Epidermal melanocyte (primary cell): Measurements from ENCODE around the gene TMC3.
A peak's percentile ranks its signal among the peaks of the same experiment; 100 is the strongest.

Experiments
- DNase-seq: peaks from one replicate; pipeline ENCODE4 v3.0.0; 2011; ENCODE audit warnings: low spot score; ENCODE audit not compliant: insufficient read length

The TMC3 gene

DNA sequence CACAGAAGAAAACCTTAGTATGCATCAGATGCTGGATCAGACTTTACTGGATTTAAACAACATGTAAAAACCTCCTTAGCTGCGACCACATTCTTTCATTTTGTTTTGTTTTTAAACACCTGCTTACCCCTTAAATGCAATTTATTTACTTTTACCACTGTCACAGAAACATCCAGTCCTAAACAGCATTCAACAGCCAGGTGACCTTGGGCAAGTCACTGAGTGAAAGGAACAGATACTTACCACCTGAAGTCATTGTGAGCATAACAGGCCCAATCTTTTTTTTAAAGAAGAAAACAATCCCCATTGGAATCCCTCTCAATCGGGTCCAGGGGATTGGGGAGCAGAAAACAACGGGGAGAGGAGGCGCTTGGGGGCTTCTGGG is 50.5 kb downstream of the TMC3 start:
- DNase-seq = no peak

DNA sequence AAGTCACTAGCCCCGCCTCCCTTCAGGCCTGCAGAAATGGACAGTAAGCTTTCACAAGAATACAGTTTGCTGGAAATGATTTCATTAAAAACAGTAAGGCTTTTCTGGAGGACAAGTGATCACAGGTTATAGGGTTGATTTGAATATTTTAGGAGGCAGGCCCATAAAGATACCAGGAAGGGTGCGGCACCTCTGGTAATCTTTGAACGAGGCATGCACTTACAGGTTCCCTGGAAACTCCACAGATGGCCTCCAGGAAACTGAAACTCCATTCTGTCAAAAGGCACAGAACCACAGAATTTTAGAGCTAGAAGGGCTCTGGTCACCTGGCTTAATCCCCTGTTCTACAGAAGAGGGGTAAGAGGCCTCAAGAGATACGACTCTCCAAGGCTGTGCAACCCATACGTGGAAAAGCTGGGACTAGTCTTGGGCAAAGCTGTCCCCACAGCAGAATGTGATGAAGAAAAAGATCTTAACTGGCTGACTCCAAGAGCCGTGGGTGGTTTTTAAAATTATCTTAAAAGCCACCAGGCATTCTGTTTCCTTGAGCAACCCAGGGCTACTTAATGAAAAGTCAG is 51.2 kb downstream of the TMC3 start:
- no peak for DNase-seq

DNA sequence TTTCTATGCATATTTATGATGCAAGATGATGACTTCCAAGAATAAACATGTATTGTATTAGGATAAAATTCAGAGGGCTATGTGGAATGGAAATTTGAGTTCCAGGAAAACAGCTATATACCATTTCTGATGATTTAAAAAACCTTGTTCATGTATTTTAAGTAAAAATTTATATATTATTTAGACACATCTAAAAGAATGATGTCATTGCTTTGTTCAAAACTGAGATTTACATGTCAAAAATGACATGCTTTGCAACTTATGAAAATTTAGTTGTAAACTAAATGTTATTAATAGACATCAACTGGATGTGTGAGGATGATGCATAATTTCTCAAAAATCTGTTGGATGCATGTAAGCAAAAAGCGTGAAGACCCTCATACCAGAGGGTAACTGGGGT is 52.3 kb downstream of the TMC3 start:
- no peak for DNase-seq

DNA sequence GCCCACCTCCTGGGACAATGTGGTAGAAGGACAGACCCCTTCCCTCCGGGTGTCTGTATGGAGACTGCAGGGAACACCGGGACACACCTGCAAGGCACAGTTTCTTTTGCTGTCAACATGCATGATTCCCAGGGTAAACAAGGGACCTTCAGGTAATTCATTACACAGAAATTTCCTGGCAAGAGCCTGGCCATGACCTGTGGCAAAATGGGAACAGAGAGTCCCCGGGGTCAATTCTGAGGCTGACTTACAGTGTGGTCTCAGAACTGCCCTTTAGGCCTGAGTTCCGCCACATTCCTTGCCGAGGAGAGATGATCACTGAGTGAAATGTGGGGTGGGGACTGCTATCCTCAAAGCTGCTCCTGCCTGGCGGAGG is 56.4 kb downstream of the TMC3 start:
- DNase-seq = no peak

DNA sequence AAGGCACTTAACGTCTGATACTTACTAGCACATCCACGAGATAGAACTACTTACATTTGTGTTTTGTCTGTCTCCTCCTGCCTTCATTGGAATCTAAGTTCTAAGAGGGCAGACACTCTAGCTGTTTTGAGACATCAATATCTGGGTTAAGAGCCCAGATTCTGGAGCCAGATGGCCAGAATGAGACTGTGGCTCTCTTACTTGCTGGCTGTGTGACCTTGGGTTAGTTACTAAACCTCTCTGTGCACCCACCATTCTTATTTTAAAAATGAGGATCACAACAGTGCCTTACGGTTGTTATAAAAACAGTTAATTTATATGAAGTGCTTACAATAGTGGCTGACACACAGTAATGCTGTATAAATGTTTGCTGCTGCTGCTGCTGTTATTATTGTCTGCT is 57.7 kb downstream of the TMC3 start:
- no peak for DNase-seq

DNA sequence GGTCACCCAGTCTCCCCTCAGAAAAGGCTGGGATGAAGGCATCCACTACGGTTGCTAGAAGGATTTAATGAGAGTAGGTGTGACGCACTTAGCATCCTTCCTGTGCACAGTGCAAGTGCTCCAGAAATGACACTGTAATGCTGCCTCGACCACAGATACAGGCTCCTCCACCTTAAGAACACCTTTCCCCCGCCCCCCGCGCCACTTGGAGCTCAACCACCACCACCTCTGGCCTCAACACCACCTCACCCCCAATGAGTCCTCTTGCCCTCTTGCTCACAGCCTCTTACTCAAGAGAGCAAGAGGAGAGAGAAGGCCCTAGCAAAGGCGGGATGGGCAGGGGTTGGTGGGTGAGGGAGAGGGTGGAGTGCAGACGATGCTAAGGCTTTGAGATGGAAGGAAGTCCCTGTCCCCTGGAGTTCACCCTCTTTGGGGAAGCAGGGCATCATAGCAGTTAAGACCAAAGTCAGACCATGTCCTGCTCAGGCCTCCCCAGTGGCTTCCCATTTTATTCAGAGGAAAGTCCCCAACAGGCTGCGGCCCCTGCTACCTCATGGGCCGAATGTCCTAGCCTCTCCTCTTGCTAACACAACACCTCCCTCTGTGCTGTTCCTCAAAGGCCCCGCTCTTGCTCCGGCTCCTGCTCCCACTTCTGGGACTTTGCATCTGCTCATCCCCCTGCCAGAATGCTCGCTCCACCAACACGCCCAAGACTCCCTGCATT is 58.4 kb downstream of the TMC3 start:
- DNase-seq = no peak

DNA sequence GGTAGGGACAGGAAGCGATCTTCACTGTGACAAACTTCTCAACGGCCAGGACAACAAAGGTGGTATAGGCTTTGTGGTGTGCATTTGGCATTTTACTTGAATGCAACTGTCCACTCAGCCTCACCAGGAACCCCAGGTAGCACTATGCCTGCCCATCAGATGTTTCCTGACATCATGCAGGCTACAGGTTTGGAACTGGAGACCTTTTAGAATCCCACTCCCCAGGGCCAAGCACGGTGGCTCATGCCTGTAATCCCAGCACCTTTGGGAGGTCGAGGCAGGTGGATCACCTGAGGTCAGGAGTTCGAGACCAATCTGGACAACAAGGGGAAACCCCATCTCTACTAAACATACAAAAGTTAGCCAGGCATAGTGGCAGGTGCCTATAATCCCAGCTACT is 59.6 kb downstream of the TMC3 start:
- DNase-seq = no peak

DNA sequence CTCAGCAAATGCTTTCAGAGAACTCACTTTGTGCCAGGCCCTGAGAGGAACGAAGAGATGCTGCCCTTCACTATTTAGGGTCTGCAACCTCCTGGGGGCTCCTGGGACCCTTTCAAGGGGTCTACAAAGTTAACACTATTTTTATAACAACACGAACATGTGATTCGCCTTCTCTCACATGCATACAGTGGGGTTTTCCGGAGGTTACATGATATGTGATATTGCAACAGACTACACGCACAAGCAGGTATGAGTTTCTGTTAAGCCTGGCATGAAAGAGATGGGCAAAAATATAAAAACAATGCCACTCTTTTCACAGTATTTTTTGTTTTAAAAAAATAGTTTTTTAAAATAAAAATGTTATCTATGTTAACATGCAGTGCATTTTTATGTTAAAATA is 60.3 kb downstream of the TMC3 start:
- no peak for DNase-seq

DNA sequence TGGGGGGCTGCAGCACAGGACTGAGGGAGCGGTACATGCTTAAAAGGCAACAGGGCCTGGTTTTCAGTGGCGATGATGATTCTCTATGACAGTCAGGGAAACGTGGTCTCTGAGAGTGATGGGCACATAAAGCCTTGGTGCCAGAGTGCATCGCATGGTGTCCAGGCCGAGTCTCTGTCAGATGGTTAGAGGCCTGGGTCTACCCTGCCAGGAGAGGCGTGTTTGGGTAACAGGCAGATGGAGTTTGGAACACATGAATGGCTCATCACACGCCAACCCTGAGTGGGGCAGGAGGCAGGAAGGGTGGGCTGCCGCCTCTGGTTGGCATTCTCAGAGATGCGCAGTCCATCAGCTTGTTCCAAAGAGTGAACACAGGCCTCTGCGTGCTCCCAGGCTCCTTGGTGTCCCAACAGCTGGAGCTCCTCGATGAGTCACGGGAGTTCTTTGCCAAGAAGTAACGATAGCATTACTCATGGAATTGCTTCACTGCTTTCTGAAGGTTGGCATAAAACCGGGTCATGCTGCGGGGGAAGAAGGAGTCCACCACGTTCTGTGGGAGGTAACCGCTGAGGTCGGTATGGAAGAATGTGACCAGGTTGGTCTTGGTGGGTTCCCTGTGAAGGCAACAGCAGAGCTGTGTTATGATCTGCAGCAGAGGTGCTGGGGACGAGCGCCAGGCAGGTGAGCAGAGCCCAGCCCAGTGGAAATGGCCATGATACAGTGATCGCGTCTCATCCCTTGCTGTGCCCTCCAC is 61.0 kb downstream of the TMC3 start:
- DNase-seq = peak; percentile 79

DNA sequence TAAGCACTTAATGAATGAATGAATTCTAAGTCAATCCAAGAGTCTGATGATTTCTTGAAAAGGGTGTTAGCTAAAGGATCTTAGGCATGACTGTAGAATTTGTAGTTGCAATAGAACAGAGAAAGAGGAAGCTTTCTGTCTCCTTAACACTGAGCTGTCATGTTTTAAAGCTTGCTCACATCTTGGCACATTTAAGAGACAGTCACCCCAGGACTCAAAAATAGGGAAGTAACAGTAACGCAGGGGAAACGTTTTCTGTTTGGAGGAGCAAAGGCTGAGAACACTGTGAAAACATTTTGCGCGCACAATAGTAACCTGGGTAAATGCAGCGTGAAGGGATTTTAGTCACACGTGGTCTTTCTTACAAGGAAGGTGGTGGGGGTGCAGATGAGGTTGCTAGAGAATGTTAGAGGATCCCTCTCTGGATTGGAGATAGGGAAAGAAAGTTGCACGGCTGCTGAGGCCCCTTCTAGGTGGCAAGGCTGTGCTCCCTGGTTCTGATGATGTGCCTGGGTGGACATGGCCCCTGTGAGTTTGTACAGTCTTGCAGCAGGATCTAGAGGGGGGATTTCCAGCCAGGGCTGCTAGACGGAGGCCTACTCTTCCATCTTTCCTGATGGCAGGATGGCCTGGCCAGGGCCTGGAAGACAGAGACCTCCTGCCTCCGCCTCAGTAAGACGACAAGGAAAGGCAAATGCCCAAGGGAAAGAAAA is 62.1 kb downstream of the TMC3 start:
- no peak for DNase-seq

DNA sequence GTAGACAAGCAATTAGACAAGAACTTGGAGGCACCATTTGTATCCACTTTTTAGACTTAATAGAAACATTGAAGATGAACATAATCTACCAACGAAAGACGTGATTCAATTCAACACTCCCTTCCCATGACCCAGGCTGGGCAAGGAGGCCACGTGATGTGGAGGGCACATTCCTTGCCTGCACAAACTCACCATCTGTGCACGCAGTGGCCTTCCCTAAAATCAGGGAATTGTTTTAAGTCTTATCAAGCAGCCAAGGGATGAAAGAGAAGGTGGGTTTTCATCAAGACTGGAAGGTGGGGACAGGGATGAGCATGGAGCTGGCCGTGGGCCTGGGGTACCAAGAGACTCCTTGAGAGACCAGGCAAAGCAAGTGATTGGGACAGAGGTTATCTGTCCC is 63.5 kb downstream of the TMC3 start:
- no peak for DNase-seq

DNA sequence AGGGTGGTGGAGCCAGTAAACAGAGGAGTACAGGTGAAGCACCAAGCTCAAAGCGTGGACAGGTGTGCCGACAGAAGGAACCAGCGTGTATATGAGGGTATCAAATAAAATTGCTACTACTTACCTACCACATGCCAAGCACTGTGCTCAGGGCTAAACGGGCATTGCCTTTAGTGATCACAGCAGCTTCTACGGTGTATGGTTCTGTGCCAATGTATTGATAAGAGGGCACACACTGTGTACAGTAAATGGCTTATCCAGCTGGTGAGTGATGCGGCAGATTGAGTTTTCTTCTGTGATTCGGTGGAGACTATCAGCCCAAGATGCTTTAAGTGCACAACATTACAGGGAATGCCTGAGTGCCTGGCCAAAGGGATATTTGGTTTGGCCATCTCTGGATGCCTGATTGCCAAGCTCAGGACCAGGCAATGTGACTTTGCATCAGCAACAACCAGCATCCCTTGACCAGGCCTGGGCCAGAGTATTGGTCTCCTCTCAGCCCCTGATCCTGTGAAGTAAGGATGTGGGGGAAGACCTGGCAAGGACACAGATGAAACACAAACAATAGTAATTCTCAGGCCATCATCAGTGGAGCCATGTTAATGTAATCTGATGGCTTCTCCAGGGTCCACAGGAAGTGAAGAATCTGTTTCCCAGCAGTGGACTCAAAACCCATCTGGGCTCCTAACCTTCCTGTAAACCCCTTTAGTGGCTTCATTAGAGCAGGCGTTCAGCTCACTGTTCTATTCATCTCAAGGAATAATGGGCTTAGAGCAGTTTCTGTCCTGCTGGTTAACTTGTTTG is 64.2 kb downstream of the TMC3 start:
- DNase-seq = no peak

DNA sequence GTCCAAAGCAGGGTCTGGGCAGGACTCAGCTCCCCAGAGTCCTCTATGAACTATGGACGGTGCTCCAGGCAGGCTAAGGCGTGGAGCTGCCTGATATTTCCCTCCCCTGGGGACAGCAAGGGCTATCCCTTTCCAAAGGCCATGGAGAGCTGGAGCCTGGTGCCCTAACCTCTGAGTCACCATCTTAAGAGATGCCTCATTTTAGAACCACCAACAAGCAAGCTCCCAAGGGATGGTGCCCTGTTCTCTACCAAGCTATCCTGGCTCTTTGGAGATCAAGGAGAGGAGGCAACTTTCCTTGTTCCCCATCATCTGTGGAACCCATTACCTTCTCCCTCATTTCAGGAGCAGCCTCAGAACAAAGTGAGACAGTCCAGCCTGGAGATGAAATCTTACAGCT is 65.8 kb downstream of the TMC3 start:
- no peak for DNase-seq

DNA sequence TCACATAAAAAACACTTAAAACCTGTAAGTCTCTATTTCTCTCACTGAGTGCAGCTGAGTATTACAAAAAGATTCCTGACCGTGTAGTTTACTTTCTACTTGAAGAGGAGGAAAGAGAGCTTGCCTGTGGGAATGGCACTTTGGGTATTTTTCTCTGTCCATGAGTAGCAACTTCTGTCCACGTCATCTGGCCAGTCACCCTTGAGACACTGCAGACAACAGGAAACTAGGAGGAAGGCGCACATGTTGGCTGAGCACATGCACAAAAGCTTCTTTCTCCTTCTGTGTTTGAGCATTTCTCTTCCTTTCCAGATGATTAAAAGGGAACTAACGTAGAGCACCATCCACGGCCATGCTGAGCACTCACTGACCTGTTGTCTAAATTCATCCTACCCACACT is 69.8 kb downstream of the TMC3 start:
- no peak for DNase-seq

DNA sequence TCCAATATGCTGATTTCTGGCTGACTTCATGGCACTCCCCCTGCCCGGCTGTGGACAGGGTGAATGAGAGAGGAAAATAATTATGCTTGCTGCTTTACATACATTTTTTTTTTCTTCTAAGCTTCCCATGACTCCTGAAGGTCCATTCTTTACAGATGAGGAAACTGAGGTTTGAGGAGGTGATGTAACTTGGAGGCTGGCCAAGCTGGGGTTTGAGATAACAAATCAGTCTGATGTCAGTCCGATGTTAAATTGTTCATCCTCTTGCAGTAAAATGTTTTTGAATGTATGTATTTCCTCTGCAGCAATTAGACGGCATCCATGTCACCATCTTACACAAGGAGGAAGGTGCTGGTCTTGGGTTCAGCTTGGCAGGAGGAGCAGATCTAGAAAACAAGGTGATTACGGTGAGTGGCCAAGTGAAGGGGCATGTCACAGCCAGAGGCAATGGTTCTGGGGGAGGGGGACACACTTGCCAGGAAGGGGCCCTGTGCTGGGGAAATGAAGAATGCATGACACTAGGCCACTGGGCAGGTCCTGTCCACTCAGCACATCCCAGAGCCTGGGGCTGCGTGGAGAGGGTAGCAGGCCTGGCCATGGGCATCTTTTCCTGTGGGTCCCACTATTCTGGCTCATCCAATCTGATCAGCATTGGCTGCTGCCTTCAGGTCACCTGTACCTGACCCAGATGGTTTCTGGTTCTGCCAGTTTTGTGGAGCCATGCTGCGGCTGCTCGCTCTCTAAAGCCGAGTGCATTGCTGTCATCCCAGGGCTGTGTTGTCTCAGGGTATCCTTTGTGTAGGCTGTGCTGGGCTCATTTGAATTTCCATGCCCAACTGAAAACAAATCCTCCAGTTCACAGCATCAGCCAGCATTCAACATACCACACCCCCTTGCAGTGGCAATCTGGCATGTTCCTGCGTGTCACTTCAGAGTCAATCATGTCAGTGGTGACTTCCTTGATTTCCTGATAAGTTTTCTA is 70.5 kb downstream of the TMC3 start:
- no peak for DNase-seq

DNA sequence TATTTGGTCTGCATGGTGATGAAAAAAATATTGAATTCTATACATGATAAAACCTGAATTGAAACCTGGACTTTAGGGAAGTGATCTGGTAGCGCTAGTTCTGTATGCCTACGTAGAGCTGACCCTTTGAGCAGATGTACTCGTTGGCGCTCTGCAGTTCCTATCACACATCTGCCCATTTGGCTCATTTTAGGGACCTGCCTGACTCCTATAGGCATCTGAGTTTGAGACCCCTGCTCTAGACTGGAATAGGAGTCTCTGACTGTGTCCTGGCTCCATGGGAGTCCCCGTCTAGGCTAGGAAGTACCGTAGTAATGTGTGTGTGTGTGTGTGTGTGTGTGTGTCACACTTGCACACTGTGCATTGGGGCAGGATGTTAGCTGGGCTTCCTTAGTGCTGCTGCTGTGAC is 71.3 kb downstream of the TMC3 start:
- no peak for DNase-seq

DNA sequence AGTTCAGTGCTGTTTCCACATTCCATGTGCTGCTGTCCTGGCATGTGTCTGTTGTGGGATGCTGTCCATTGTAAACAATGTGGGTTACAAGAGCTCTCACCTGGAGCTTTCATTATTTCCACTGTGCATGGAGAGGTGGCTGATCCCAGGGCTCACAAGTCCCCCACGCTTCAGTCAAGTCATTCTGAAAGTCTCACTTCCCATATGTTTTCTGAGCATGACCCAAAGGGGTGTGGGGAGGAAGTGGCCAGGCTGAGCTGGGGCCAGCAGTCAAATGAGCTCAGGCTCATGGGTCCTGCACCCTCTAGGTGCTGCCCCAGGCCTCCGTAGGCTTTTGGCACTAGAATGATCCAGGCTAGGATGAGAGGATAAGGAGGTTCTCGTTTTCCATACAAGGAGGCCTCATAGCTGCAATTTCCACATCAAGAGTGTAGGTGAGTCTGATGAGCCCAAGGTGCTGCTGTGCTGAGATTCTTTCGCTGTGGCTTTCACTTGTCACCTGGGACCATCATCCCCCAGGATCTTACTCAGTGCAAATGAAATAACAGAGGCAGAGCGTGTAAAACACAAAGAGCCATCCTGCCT is 72.1 kb downstream of the TMC3 start:
- DNase-seq = no peak

DNA sequence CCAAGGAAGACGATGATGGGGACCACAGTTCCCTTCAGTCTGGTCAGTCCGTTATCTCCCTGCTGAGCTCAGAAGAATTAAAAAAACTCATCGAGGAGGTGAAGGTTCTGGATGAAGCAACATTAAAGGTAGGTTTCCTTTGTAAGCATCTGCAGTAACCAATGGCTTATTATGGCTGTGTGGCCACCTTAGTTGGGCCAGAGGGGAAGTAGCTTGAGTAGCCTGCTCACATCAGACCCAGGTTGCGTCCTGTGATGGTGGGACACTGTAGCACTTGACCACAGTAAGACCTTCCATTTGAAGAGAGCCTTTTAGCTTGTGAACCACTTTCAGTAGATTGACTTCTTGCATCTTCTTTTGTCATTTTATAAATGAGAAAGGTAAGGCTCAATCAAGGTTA is 72.6 kb downstream of the TMC3 start:
- no peak for DNase-seq

DNA sequence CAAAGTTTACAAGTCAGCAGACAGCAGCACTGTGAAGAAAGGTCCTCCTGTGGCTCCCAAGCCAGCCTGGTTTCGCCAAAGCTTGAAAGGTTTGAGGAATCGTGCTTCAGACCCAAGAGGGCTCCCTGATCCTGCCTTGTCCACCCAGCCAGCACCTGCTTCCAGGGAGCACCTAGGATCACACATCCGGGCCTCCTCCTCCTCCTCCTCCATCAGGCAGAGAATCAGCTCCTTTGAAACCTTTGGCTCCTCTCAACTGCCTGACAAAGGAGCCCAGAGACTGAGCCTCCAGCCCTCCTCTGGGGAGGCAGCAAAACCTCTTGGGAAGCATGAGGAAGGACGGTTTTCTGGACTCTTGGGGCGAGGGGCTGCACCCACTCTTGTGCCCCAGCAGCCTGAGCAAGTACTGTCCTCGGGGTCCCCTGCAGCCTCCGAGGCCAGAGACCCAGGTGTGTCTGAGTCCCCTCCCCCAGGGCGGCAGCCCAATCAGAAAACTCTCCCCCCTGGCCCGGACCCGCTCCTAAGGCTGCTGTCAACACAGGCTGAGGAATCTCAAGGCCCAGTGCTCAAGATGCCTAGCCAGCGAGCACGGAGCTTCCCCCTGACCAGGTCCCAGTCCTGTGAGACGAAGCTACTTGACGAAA is 74.3 kb downstream of the TMC3 start:
- no peak for DNase-seq
